Activated T-cell treated with anti-CD3 and anti-CD28 coated beads, Interleukin-2, amount 50 U/mL, for 72 hours (primary cell): ENCODE measurements around the gene POU2F1. TPM values are rescaled to one million over a fixed set of nuclear protein-coding genes. Genes with fewer than 3 reads are reported as not detected.

Experiments
- ATAC-seq, 2 donors: fragments of 150-1000 bp; cut with Tn5 transposase; replicated peaks in 1 of 2; 2 replicates each; pipeline ENCODE4 v1.10.0; 2021; ENCODE audit warnings: moderate library complexity in 2 of 2, mild to moderate bottlenecking in 1 of 2
- DNase-seq, 2 donors: peaks; one replicate each; pipeline ENCODE4 v3.0.0; 2021 to 2022; ENCODE audit warnings: mixed read lengths in 1 of 2
- H3K27ac Mint-ChIP-seq: one replicate; pipeline ENCODE4 v1.8.0; 2022; ENCODE audit warnings: mild to moderate bottlenecking, moderate library complexity, mixed read lengths
- H3K27me3 Mint-ChIP-seq: one replicate; pipeline ENCODE4 v1.8.0; 2022; ENCODE audit warnings: low read depth, mixed read lengths
- H3K36me3 Mint-ChIP-seq, 2 donors: one replicate each; pipeline ENCODE4 v1.8.0; 2022; ENCODE audit warnings: mixed read lengths in 2 of 2, mild to moderate bottlenecking in 1 of 2; ENCODE audit not compliant: insufficient read depth in 2 of 2
- H3K4me1 Mint-ChIP-seq: one replicate; pipeline ENCODE4 v1.8.0; 2022; ENCODE audit warnings: low read depth, mixed read lengths
- H3K4me3 Mint-ChIP-seq, 2 donors: one replicate each; pipeline ENCODE4 v1.8.0; 2022; ENCODE audit warnings: mild to moderate bottlenecking in 2 of 2, mixed read lengths in 2 of 2, moderate library complexity in 2 of 2
- H3K9me3 Mint-ChIP-seq, 2 donors: one replicate each; pipeline ENCODE4 v1.8.0; 2022; ENCODE audit warnings: mixed read lengths in 2 of 2
- total RNA-seq, 2 donors: library from RNA; stranded (reverse); gene quantifications; one replicate each; pipeline ENCODE4 v1.2.3, GENCODE V29; 2022

The POU2F1 gene
- total RNA-seq, 2 donors from 2014 or later: 29.4 to 39.6 TPM

GRCh38 chr1:167447521-167448136 is 226.9 kb downstream of the POU2F1 start:
- H3K4me1 Mint-ChIP-seq: peaks cover 87% of the 10 kb centered on the region
- H3K27ac Mint-ChIP-seq: peak overlapping the region; percentile 95
- DNase-seq (peak; percentile 80 to 85), ATAC-seq (peak; percentile 86)
- H3K36me3 Mint-ChIP-seq: peaks cover 0 to 1% of the 10 kb centered on the region in 2 donors
- no peaks in the 10 kb centered on the region for H3K27me3 Mint-ChIP-seq
- peak overlapping the region; percentile 87 to 89 for H3K4me3 Mint-ChIP-seq
- no peaks in the 10 kb centered on the region for H3K9me3 Mint-ChIP-seq

GRCh38 chr1:167450843-167451242 is 230.2 kb downstream of the POU2F1 start:
- peaks cover 76% of the 10 kb centered on the region for H3K4me1 Mint-ChIP-seq
- peak overlapping the region; percentile 85 for H3K27ac Mint-ChIP-seq
- ATAC-seq: no peak
- peaks cover 0 to 1% of the 10 kb centered on the region in 2 donors for H3K36me3 Mint-ChIP-seq
- H3K4me3 Mint-ChIP-seq: peak overlapping the region; percentile 76 to 86
- no peaks in the 10 kb centered on the region for H3K9me3 Mint-ChIP-seq
- no peaks in the 10 kb centered on the region for H3K27me3 Mint-ChIP-seq
- DNase-seq: no peak

GRCh38 chr1:167452483-167452882 is 231.8 kb downstream of the POU2F1 start:
- Mint-ChIP-seq H3K27me3 (no peaks in the 10 kb centered on the region), H3K9me3 (no peaks in the 10 kb centered on the region), H3K36me3 (no peaks in the 10 kb centered on the region), H3K4me1 (peaks cover 76% of the 10 kb centered on the region), H3K27ac (peak overlapping the region; percentile 67), H3K4me3 (peak overlapping the region; percentile 68 to 79)
- DNase-seq (no peak), ATAC-seq (no peak)

GRCh38 chr1:167453123-167453522 is 232.4 kb downstream of the POU2F1 start:
- Mint-ChIP-seq H3K4me1 (peaks cover 76% of the 10 kb centered on the region), H3K27me3 (no peaks in the 10 kb centered on the region), H3K27ac (peak overlapping the region; percentile 36), H3K4me3 (peak overlapping the region; percentile 80 to 83), H3K9me3 (no peaks in the 10 kb centered on the region), H3K36me3 (no peaks in the 10 kb centered on the region)
- DNase-seq (peak in 1 of 2 donors; percentile 40), ATAC-seq (no peak)

GRCh38 chr1:167454304-167454893 is 233.7 kb downstream of the POU2F1 start:
- Mint-ChIP-seq H3K9me3 (no peaks in the 10 kb centered on the region), H3K27ac (peak overlapping the region; percentile 84), H3K4me1 (peaks cover 75% of the 10 kb centered on the region), H3K4me3 (peak overlapping the region; percentile 83 to 87), H3K36me3 (no peaks in the 10 kb centered on the region), H3K27me3 (no peaks in the 10 kb centered on the region)
- no peak for ATAC-seq
- peak; percentile 43 to 46 for DNase-seq

- Mint-ChIP-seq H3K4me3 (peak overlapping the region; percentile 83 to 87), H3K9me3 (no peaks in the 10 kb centered on the region), H3K27ac (peak overlapping the region; percentile 31), H3K4me1 (peaks cover 78% of the 10 kb centered on the region), H3K27me3 (no peaks in the 10 kb centered on the region), H3K36me3 (no peaks in the 10 kb centered on the region)
- ATAC-seq (peak; percentile 73 to 77), DNase-seq (peak; percentile 88 to 91)
These were observed 234.5 kb downstream of the POU2F1 start for GRCh38 chr1:167454894-167455785.

GRCh38 chr1:167455786-167456446 is 235.2 kb downstream of the POU2F1 start:
- Mint-ChIP-seq H3K4me3 (peak overlapping the region; percentile 83 to 87), H3K9me3 (no peaks in the 10 kb centered on the region), H3K36me3 (no peaks in the 10 kb centered on the region), H3K27me3 (no peaks in the 10 kb centered on the region), H3K4me1 (peaks cover 78% of the 10 kb centered on the region), H3K27ac (peak overlapping the region; percentile 59)
- peak; percentile 59 to 63 for ATAC-seq
- DNase-seq: peak; percentile 70 to 78

- Mint-ChIP-seq H3K36me3 (no peaks in the 10 kb centered on the region), H3K4me1 (peaks cover 78% of the 10 kb centered on the region), H3K4me3 (peak overlapping the region; percentile 83 to 87), H3K9me3 (no peaks in the 10 kb centered on the region), H3K27me3 (no peaks in the 10 kb centered on the region), H3K27ac (peak overlapping the region; percentile 59)
- no peak for DNase-seq
- peak; percentile 14 to 22 for ATAC-seq
These were observed 235.8 kb downstream of the POU2F1 start for GRCh38 chr1:167456524-167456923.

GRCh38 chr1:167456926-167457325 is 236.2 kb downstream of the POU2F1 start:
- Mint-ChIP-seq H3K4me1 (peaks cover 78% of the 10 kb centered on the region), H3K27ac (peak overlapping the region; percentile 59), H3K36me3 (no peaks in the 10 kb centered on the region), H3K9me3 (no peaks in the 10 kb centered on the region), H3K4me3 (peak overlapping the region; percentile 83 to 87), H3K27me3 (no peaks in the 10 kb centered on the region)
- no peak for ATAC-seq
- DNase-seq: no peak

GRCh38 chr1:167457936-167458584 is 237.4 kb downstream of the POU2F1 start:
- DNase-seq (no peak), ATAC-seq (no peak)
- no peaks in the 10 kb centered on the region for H3K9me3 Mint-ChIP-seq
- no peak overlapping the region for H3K4me3 Mint-ChIP-seq
- peak overlapping the region; percentile 68 for H3K27ac Mint-ChIP-seq
- H3K4me1 Mint-ChIP-seq: peaks cover 75% of the 10 kb centered on the region
- no peaks in the 10 kb centered on the region for H3K27me3 Mint-ChIP-seq
- no peaks in the 10 kb centered on the region for H3K36me3 Mint-ChIP-seq

- Mint-ChIP-seq H3K9me3 (no peaks in the 10 kb centered on the region), H3K27me3 (no peaks in the 10 kb centered on the region), H3K4me3 (peak overlapping the region; percentile 47 to 67), H3K36me3 (no peaks in the 10 kb centered on the region), H3K27ac (peak overlapping the region; percentile 62), H3K4me1 (peaks cover 87% of the 10 kb centered on the region)
- DNase-seq (peak; percentile 51 to 65), ATAC-seq (peak; percentile 26 to 44)
These were observed 240.2 kb downstream of the POU2F1 start for GRCh38 chr1:167460836-167461235.

- Mint-ChIP-seq H3K4me3 (no peak overlapping the region), H3K9me3 (no peaks in the 10 kb centered on the region), H3K27me3 (no peaks in the 10 kb centered on the region), H3K36me3 (no peaks in the 10 kb centered on the region), H3K27ac (no peak overlapping the region), H3K4me1 (peaks cover 81% of the 10 kb centered on the region)
- DNase-seq: no peak
- ATAC-seq: no peak
These were observed 241.7 kb downstream of the POU2F1 start for GRCh38 chr1:167462341-167462740.
